GM23248 (cell line): ENCODE measurements around the gene CNN3. TPM values are rescaled to one million over a fixed set of nuclear protein-coding genes. Genes with fewer than 3 reads are reported as not detected.

ENCODE experiments used
- DNase-seq: peaks from one replicate; pipeline ENCODE4 v3.0.0-alpha.2; 2015
- H2AFZ ChIP-seq: fragments of 200-600 bp; sonication (generic); 2 replicates; pipeline ENCODE4 v1.6.1; 2016; ENCODE audit warnings: antibody characterized with exemption
- H3F3A ChIP-seq: fragments of 200-600 bp; sonication (generic); 2 replicates; pipeline ENCODE4 v1.6.1; 2016; ENCODE audit warnings: mild to moderate bottlenecking, antibody characterized with exemption, mixed run types; ENCODE audit not compliant: insufficient read depth
- H3K27ac ChIP-seq: fragments of 200-600 bp; sonication (generic); 2 replicates; pipeline ENCODE4 v1.5.1; 2016; ENCODE audit warnings: mild to moderate bottlenecking
- H3K27me3 ChIP-seq: fragments of 200-600 bp; sonication (generic); replicated peaks from 2 replicates; pipeline ENCODE4 v1.6.1; 2016; ENCODE audit warnings: mild to moderate bottlenecking; ENCODE audit not compliant: insufficient read depth
- H3K36me3 ChIP-seq: fragments of 200-600 bp; sonication (generic); 2 replicates; pipeline ENCODE4 v1.6.1; 2016; ENCODE audit warnings: low read depth, mild to moderate bottlenecking
- H3K4me1 ChIP-seq: fragments of 200-600 bp; sonication (generic); 2 replicates; pipeline ENCODE4 v1.6.1; 2016; ENCODE audit warnings: mild to moderate bottlenecking; ENCODE audit not compliant: insufficient read depth
- H3K4me2 ChIP-seq: fragments of 200-600 bp; sonication (generic); one replicate; pipeline ENCODE4 v1.6.1; 2016; ENCODE audit warnings: mild to moderate bottlenecking; ENCODE audit not compliant: unreplicated experiment
- H3K4me3 ChIP-seq: fragments of 200-600 bp; sonication (generic); 2 replicates; pipeline ENCODE4 v1.5.1; 2016; ENCODE audit warnings: mild to moderate bottlenecking
- H3K79me2 ChIP-seq: fragments of 200-600 bp; sonication (generic); 2 replicates; pipeline ENCODE4 v1.6.1; 2016; ENCODE audit warnings: mild to moderate bottlenecking; ENCODE audit not compliant: insufficient read depth
- H3K9ac ChIP-seq: fragments of 200-600 bp; sonication (generic); 2 replicates; pipeline ENCODE4 v1.6.1; 2016; ENCODE audit warnings: mild to moderate bottlenecking
- H3K9me2 ChIP-seq: fragments of 200-600 bp; sonication (generic); 2 replicates; pipeline ENCODE4 v1.6.1; 2016; ENCODE audit warnings: mixed run types, mild to moderate bottlenecking, moderate library complexity; ENCODE audit not compliant: insufficient read depth
- H3K9me3 ChIP-seq: fragments of 200-600 bp; sonication (generic); one replicate; pipeline ENCODE4 v1.6.1; 2017; ENCODE audit warnings: low read depth
- H4K20me1 ChIP-seq: fragments of 200-600 bp; sonication (generic); 2 replicates; pipeline ENCODE4 v1.6.0; 2016; ENCODE audit not compliant: insufficient read depth
- EZH2 ChIP-seq: fragments of 200-600 bp; sonication (generic); IDR thresholded peaks from 2 replicates; pipeline ENCODE4 v1.6.1; 2018; ENCODE audit warnings: antibody characterized with exemption, mild to moderate bottlenecking; ENCODE audit not compliant: insufficient read depth, poor library complexity, severe bottlenecking
- EZH2phosphoT487 ChIP-seq: fragments of 200-600 bp; sonication (generic); IDR thresholded peaks from 2 replicates; pipeline ENCODE4 v1.6.1; 2018; ENCODE audit warnings: antibody characterized with exemption, moderate library complexity, mild to moderate bottlenecking, low read depth; ENCODE audit not compliant: insufficient read depth
- WGBS, 2 experiments: methylation state at CpG; one replicate each; pipeline ENCODE4 v1.1.6; 2015 to 2017; ENCODE audit warnings: low lambda C conversion rate in 2 of 2, low coverage in 1 of 2; ENCODE audit errors: missing lambda C conversion rate in 2 of 2; 5-methylcytosine and 5-hydroxymethylcytosine counted together
- in situ Hi-C: fragments of 300-500 bp; cut with MboI; formaldehyde crosslinking; loops from 2 replicates; pipeline ENCODE4 v1.15.0; 2020
- polyA plus RNA-seq: library from polyadenylated mRNA; unstranded; fragments of >200 nt; fragmentation: Nextera tagmentation; extraction: Ambion mirVana; gene quantifications from 2 replicates; pipeline ENCODE4 v1.2.1, GENCODE V29; 2016
- total RNA-seq: library from RNA; depleted of rRNA; stranded (reverse); fragments of >200 nt; shearing (Covaris generic); gene quantifications from 2 replicates; pipeline ENCODE4 v1.2.3, GENCODE V29; 2014

The CNN3 gene
- total and polyA plus RNA-seq, 2 experiments from 2014 or later: 213 to 359 TPM

- Histone ChIP-seq H3K4me3 (no peak overlapping the region), H3K4me1 (no peaks in the 10 kb centered on the region), H3K79me2 (no peaks in the 10 kb centered on the region), H3K36me3 (no peaks in the 10 kb centered on the region), H3K27ac (no peak overlapping the region), H4K20me1 (no peaks in the 10 kb centered on the region), H3K9ac (no peak overlapping the region), H3K9me2 (no peaks in the 10 kb centered on the region), H2AFZ (no peak overlapping the region), H3K4me2 (no peak overlapping the region), H3K27me3 (no peaks in the 10 kb centered on the region), H3K9me3 (no peaks in the 10 kb centered on the region), H3F3A (no peaks in the 10 kb centered on the region)
- WGBS, 2 experiments: 86% methylated on average over 8 of the region's 8 CpGs
- TF ChIP-seq EZH2phosphoT487 (no peak), EZH2 (no peak)
- in situ Hi-C loops: no loop called here
- DNase-seq: no peak
These were observed 37.0 kb upstream of the CNN3 start for GRCh38 chr1:94963864-94964263.

- 3 to 4% methylated on average over 10 of the region's 10 CpGs for WGBS, 2 experiments
- in situ Hi-C loops: no loop called here
- peak overlapping the region; percentile 95 for H3K4me2 ChIP-seq
These were observed 35.7 kb upstream of the CNN3 start for GRCh38 chr1:94962409-94963265.

GRCh38 chr1:94961988-94962387, 35.1 kb upstream of the CNN3 start:
- 93 to 97% methylated on average over 3 of the region's 3 CpGs for whole genome bisulfite sequencing, 2 experiments

More at GRCh38 chr1:94962409-94963265, 35.7 kb upstream of the CNN3 start:
- no peaks in the 10 kb centered on the region for H3K36me3 ChIP-seq
- no peak for TF ChIP-seq EZH2phosphoT487
- no peak for TF ChIP-seq EZH2
- H3K9me3 ChIP-seq: no peaks in the 10 kb centered on the region
- DNase-seq: peak; percentile 54
- H3K4me3 ChIP-seq: peak overlapping the region; percentile 67
- no peaks in the 10 kb centered on the region for H3K4me1 ChIP-seq
- peak overlapping the region; percentile 6 for H3K27ac ChIP-seq
- peak overlapping the region; percentile 95 for H2AFZ ChIP-seq
- H3K9me2 ChIP-seq: no peaks in the 10 kb centered on the region
- H3K27me3 ChIP-seq: no peaks in the 10 kb centered on the region
- H4K20me1 ChIP-seq: no peaks in the 10 kb centered on the region
- no peaks in the 10 kb centered on the region for H3K79me2 ChIP-seq
- H3F3A ChIP-seq: no peaks in the 10 kb centered on the region
- peak overlapping the region; percentile 80 for H3K9ac ChIP-seq

GRCh38 chr1:94961582-94961981, 34.7 kb upstream of the CNN3 start:
- Histone ChIP-seq H3K27ac (no peak overlapping the region), H3K9ac (no peak overlapping the region), H3K4me3 (no peak overlapping the region), H3K4me1 (no peaks in the 10 kb centered on the region), H3K27me3 (no peaks in the 10 kb centered on the region), H3K9me3 (no peaks in the 10 kb centered on the region), H3K4me2 (no peak overlapping the region), H3K9me2 (no peaks in the 10 kb centered on the region), H3K36me3 (no peaks in the 10 kb centered on the region), H4K20me1 (no peaks in the 10 kb centered on the region), H3F3A (no peaks in the 10 kb centered on the region), H3K79me2 (no peaks in the 10 kb centered on the region), H2AFZ (peak overlapping the region; percentile 95)
- no peak for DNase-seq
- WGBS, 2 experiments: 93 to 94% methylated on average over 7 of the region's 7 CpGs
- TF ChIP-seq EZH2: no peak
- no peak for TF ChIP-seq EZH2phosphoT487
- in situ Hi-C loops: no loop called here

More at GRCh38 chr1:94961988-94962387, 35.1 kb upstream of the CNN3 start:
- TF ChIP-seq EZH2 (no peak), EZH2phosphoT487 (no peak)
- no peak overlapping the region for H3K27ac ChIP-seq
- H3K36me3 ChIP-seq: no peaks in the 10 kb centered on the region
- H3K9me3 ChIP-seq: no peaks in the 10 kb centered on the region
- peak overlapping the region; percentile 80; the same call in 1 of the 2 replicates for H3K9ac ChIP-seq
- H3K4me1 ChIP-seq: no peaks in the 10 kb centered on the region
- H3F3A ChIP-seq: no peaks in the 10 kb centered on the region
- peak overlapping the region; percentile 95 for H2AFZ ChIP-seq
- no peak for DNase-seq
- H3K4me3 ChIP-seq: peak overlapping the region; percentile 67
- in situ Hi-C loops: no loop called here
- H3K27me3 ChIP-seq: no peaks in the 10 kb centered on the region
- H4K20me1 ChIP-seq: no peaks in the 10 kb centered on the region
- no peaks in the 10 kb centered on the region for H3K79me2 ChIP-seq
- peak overlapping the region; percentile 95 for H3K4me2 ChIP-seq
- H3K9me2 ChIP-seq: no peaks in the 10 kb centered on the region
